IMR-90 (cell line): Measurements from ENCODE around the gene BTBD9. TPM values are rescaled to one million over a fixed set of nuclear protein-coding genes. Genes with fewer than 3 reads are reported as not detected.

Source experiments
- ATAC-seq: fragments of 200-7000 bp; cut with Tn5 transposase; 2 replicates; pipeline ENCODE4 v1.9.1; 2020; ENCODE audit warnings: low read depth, mild to moderate bottlenecking, moderate library complexity
- BruUV-seq: library from RNA; stranded (reverse); fragments of 400-500 nt; replicated peaks from 2 replicates; lab custom pipeline; 2021; lab: Mats Ljungman, UMichigan
- CTCF ChIA-PET: fragments of 300-600 bp; formaldehyde crosslinking; extraction: SDS; loops from one replicate; lab custom pipeline; 2021; ENCODE audit warnings: antibody characterized with exemption; lab: Yijun Ruan, JAX
- POLR2A ChIA-PET: fragments of 300-600 bp; sonication (Branson Sonifier 250); formaldehyde crosslinking; loops from one replicate; lab custom pipeline; 2022; ENCODE audit warnings: antibody characterized with exemption; ENCODE audit not compliant: unreplicated experiment; lab: Charles Lee
- DNase-seq: peaks from one replicate; pipeline ENCODE4 v3.0.0; 2013
- H2AFZ ChIP-seq: replicated peaks from 2 replicates; pipeline ENCODE3; 2013; ENCODE audit warnings: low read length, mild to moderate bottlenecking; ENCODE audit not compliant: poor library complexity
- H2AK5ac ChIP-seq: 2 replicates; pipeline ENCODE4 v1.6.1; 2013; ENCODE audit warnings: low read depth, low read length, inconsistent platforms
- H2AK9ac ChIP-seq: replicated peaks from 2 replicates; pipeline ENCODE3; 2013; ENCODE audit warnings: mild to moderate bottlenecking, low read depth, low read length, moderate library complexity; ENCODE audit not compliant: poor library complexity
- H2BK120ac ChIP-seq: 2 replicates; pipeline ENCODE4 v1.6.1; 2013; ENCODE audit warnings: low read depth, low read length, inconsistent platforms
- H2BK15ac ChIP-seq: 3 replicates; pipeline ENCODE4 v1.6.1; 2013; ENCODE audit warnings: low read depth, low read length, inconsistent platforms
- H2BK20ac ChIP-seq: 2 replicates; pipeline ENCODE4 v1.6.1; 2013; ENCODE audit warnings: low read depth, mild to moderate bottlenecking, inconsistent platforms, low read length, moderate library complexity
- H2BK5ac ChIP-seq: 2 replicates; pipeline ENCODE4 v1.6.1; 2013; ENCODE audit warnings: mild to moderate bottlenecking, low read depth, low read length, inconsistent platforms; ENCODE audit not compliant: poor library complexity, severe bottlenecking
- H3K14ac ChIP-seq: replicated peaks from 2 replicates; pipeline ENCODE4 v1.6.1; 2013; ENCODE audit warnings: low read depth, low read length, inconsistent platforms
- H3K18ac ChIP-seq: 2 replicates; pipeline ENCODE4 v1.6.1; 2013; ENCODE audit warnings: low read depth, low read length, control low read depth
- H3K23ac ChIP-seq: 2 replicates; pipeline ENCODE4 v1.6.1; 2013; ENCODE audit warnings: low read depth, low read length, inconsistent platforms
- H3K27ac ChIP-seq: 2 replicates; pipeline ENCODE4 v1.5.1; 2013; ENCODE audit warnings: mild to moderate bottlenecking, control low read depth, low read length; ENCODE audit not compliant: insufficient read depth
- H3K27me3 ChIP-seq: 2 replicates; pipeline ENCODE4 v1.6.1; 2013; ENCODE audit warnings: low read length; ENCODE audit not compliant: control insufficient read depth, insufficient read depth
- H3K36me3 ChIP-seq: 2 replicates; pipeline ENCODE4 v1.6.1; 2013; ENCODE audit warnings: low read length, mixed read lengths; ENCODE audit not compliant: control insufficient read depth, insufficient read depth
- H3K4ac ChIP-seq: 2 replicates; pipeline ENCODE4 v1.6.1; 2013; ENCODE audit warnings: low read depth, low read length, inconsistent platforms
- H3K4me1 ChIP-seq: 2 replicates; pipeline ENCODE4 v1.6.1; 2013; ENCODE audit warnings: low read length, mixed read lengths; ENCODE audit not compliant: control insufficient read depth, insufficient read depth
- H3K4me2 ChIP-seq: 2 replicates; pipeline ENCODE4 v1.6.1; 2013; ENCODE audit warnings: low read depth, mild to moderate bottlenecking, control low read depth, low read length, moderate library complexity
- H3K4me3 ChIP-seq: 2 replicates; pipeline ENCODE4 v1.5.1; 2013; ENCODE audit warnings: low read depth, mild to moderate bottlenecking, control low read depth, low read length, moderate library complexity; ENCODE audit not compliant: insufficient read depth
- H3K56ac ChIP-seq: 2 replicates; pipeline ENCODE4 v1.6.1; 2013; ENCODE audit warnings: low read length, inconsistent platforms; ENCODE audit not compliant: insufficient read depth; ENCODE audit errors: extremely low read depth
- H3K79me1 ChIP-seq, 2 experiments: 2 replicates each; pipeline ENCODE4 v1.6.1; 2013; ENCODE audit warnings: low read length in 2 of 2, inconsistent platforms in 1 of 2, low read depth in 1 of 2
- H3K9ac ChIP-seq: 2 replicates; pipeline ENCODE4 v1.6.1; 2013; ENCODE audit warnings: low read depth, low read length, control low read depth
- H3K9me1 ChIP-seq: 2 replicates; pipeline ENCODE4 v1.6.1; 2013; ENCODE audit warnings: low read length, inconsistent platforms; ENCODE audit not compliant: insufficient read depth
- H3K9me3 ChIP-seq: 2 replicates; pipeline ENCODE4 v1.6.1; 2013; ENCODE audit warnings: low read length; ENCODE audit not compliant: control insufficient read depth, insufficient read depth
- H4K20me1 ChIP-seq: 2 replicates; pipeline ENCODE4 v1.6.1; 2013; ENCODE audit warnings: low read length, inconsistent platforms; ENCODE audit not compliant: insufficient read depth
- H4K5ac ChIP-seq: 2 replicates; pipeline ENCODE4 v1.6.1; 2013; ENCODE audit warnings: mild to moderate bottlenecking, low read depth, low read length, control low read depth
- H4K8ac ChIP-seq, 2 experiments: 2 replicates each; pipeline ENCODE4 v1.6.1; 2013; ENCODE audit warnings: low read depth in 2 of 2, low read length in 2 of 2, control low read depth in 1 of 2, inconsistent platforms in 1 of 2
- H4K91ac ChIP-seq: 2 replicates; pipeline ENCODE4 v1.6.1; 2013; ENCODE audit warnings: low read depth, low read length, inconsistent platforms; ENCODE audit not compliant: insufficient read depth
- FOS ChIP-seq: fragments of 150-350 bp; IDR thresholded peaks from 2 replicates; pipeline ENCODE4 v1.6.1; 2016; ENCODE audit warnings: low read depth, low read length
- RFX5 ChIP-seq: IDR thresholded peaks from 2 replicates; pipeline ENCODE4 v1.8.0; 2012; ENCODE audit warnings: low read depth, mild to moderate bottlenecking, low read length, moderate library complexity
- WGBS, 2 experiments: methylation state at CpG; one replicate each; pipeline versions ENCODE4 v1.1.5 to v1.1.7; 2013; ENCODE audit warnings: missing lambda C conversion rate in 2 of 2; ENCODE audit not compliant: insufficient read length in 1 of 2; ENCODE audit errors: extremely low coverage in 2 of 2; 5-methylcytosine and 5-hydroxymethylcytosine counted together
- dilution Hi-C: fragments of 300-500 bp; cut with HindIII; formaldehyde crosslinking; loops from one replicate; pipeline ENCODE4 v1.14.3; 2018; ENCODE audit warnings: low sequenced_read_pairs; ENCODE audit not compliant: unreplicated experiment
- in situ Hi-C: fragments of 300-500 bp; cut with MboI; formaldehyde crosslinking; loops from 3 replicates; pipeline ENCODE4 v1.14.3; 2019; ENCODE audit warnings: low sequenced_read_pairs, inconsistent platforms, mixed read lengths
- intact Hi-C: fragments of 100-400 bp; cut with micrococcal nuclease; formaldehyde crosslinking; loops from 2 replicates; pipeline ENCODE4 v1.10.0; 2022
- polyA plus RNA-seq, 3 experiments: library from polyadenylated mRNA; depleted of rRNA; stranded (reverse); fragments of >200 nt; gene quantifications; 2 replicates each; pipeline ENCODE4 v1.2.3, GENCODE V29; 2012; ENCODE audit warnings: low replicate concordance in 1 of 3
- total RNA-seq: library from RNA; depleted of rRNA; stranded (reverse); fragments of >200 nt; gene quantifications from 2 replicates; pipeline ENCODE4 v1.2.3, GENCODE V29; 2012
- TF ChIP-seq, protein P1 (sequence below): fragments of 150-350 bp; IDR thresholded peaks from 2 replicates; pipeline ENCODE4 v1.6.1; 2016; ENCODE audit warnings: low read depth, mild to moderate bottlenecking, low read length, moderate library complexity, borderline replicate concordance
- TF ChIP-seq, protein P2 (sequence below): fragments of 150-350 bp; IDR thresholded peaks from 2 replicates; pipeline ENCODE4 v1.6.1; 2017; ENCODE audit warnings: mild to moderate bottlenecking, antibody characterized with exemption, low read length, low read depth

BTBD9 gene
- total and polyA plus RNA-seq, 2 of the 4 experiments (the other 2 are of a cell fraction) = 4.1 to 22.0 TPM

DNA sequence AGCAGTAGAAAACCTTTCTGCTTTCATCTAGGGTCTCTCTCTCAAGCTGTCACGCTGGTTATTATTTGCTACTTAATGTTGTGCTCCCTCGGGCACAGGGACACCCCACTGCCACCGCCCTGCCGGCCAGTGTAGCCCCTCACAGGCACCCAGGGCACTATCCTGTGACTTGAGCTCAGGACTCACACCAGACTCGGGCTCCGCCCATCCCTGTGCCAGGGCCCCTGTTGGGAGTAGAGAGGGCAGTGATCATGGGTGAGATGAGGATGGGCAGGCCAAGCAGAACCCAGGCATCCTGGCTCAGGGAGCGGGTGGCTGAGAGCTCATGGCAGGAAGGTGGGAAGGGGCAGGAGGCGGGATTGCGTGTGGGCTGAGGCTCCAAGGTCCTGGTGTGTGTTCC lies 448.3 kb downstream of the BTBD9 start:
- Histone ChIP-seq H2BK120ac (no peak overlapping the region), H3K79me1 (no peaks in the 10 kb centered on the region), H3K4me3 (no peak overlapping the region), H2AK5ac (no peak overlapping the region), H3K18ac (no peak overlapping the region), H4K8ac (no peak overlapping the region), H2AK9ac (no peak overlapping the region), H2BK5ac (no peak overlapping the region), H3K27me3 (no peaks in the 10 kb centered on the region), H3K27ac (no peak overlapping the region), H4K91ac (no peak overlapping the region), H4K5ac (no peak overlapping the region), H3K56ac (no peak overlapping the region), H3K4me1 (no peaks in the 10 kb centered on the region), H3K9me3 (no peaks in the 10 kb centered on the region), H4K20me1 (no peaks in the 10 kb centered on the region), H3K14ac (no peak overlapping the region), H2BK20ac (no peak overlapping the region), H3K4ac (no peak overlapping the region), H3K23ac (no peak overlapping the region), H3K4me2 (no peak overlapping the region), H3K9ac (no peak overlapping the region), H3K9me1 (peaks cover 12% of the 10 kb centered on the region; the same call in 1 of the 2 replicates), H3K36me3 (no peaks in the 10 kb centered on the region), H2AFZ (no peak overlapping the region), H2BK15ac (no peak overlapping the region)
- intact Hi-C loops = no loop called here
- DNase-seq = no peak
- ATAC-seq = no peak
- CTCF ChIA-PET = interaction anchor here (0.6 kb wide), 1 partner anchor 111 kb away, joined by 12 read pairs; no protein-coding TSS in a partner anchor
- WGBS, 2 experiments = 90% methylated on average over 2 of the region's 9 CpGs; no CpG with 5 or more reads in 1 of the 2 experiments
- in situ Hi-C loops = no loop called here
- no TSS peak for BruUV-seq
- TF ChIP-seq FOS (no peak), RFX5 (no peak)
- TF ChIP-seq, protein P1, sequence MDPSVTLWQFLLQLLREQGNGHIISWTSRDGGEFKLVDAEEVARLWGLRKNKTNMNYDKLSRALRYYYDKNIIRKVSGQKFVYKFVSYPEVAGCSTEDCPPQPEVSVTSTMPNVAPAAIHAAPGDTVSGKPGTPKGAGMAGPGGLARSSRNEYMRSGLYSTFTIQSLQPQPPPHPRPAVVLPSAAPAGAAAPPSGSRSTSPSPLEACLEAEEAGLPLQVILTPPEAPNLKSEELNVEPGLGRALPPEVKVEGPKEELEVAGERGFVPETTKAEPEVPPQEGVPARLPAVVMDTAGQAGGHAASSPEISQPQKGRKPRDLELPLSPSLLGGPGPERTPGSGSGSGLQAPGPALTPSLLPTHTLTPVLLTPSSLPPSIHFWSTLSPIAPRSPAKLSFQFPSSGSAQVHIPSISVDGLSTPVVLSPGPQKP = no peak
- TF ChIP-seq, protein P2, sequence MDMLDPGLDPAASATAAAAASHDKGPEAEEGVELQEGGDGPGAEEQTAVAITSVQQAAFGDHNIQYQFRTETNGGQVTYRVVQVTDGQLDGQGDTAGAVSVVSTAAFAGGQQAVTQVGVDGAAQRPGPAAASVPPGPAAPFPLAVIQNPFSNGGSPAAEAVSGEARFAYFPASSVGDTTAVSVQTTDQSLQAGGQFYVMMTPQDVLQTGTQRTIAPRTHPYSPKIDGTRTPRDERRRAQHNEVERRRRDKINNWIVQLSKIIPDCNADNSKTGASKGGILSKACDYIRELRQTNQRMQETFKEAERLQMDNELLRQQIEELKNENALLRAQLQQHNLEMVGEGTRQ = no peak
- POLR2A ChIA-PET = interaction anchor here (0.6 kb wide), 1 partner anchor 289 kb away, joined by 21 read pairs; no protein-coding TSS in a partner anchor
- dilution Hi-C loops = no loop called here
